Measurements from ENCODE around the gene APBA1.

APBA1 gene

GRCh38 chr9:69572611-69573010 is 99.6 kb downstream of the APBA1 start:
- no peaks in the 10 kb centered on the region for H3K36me3 ChIP-seq (ENCODE audit: control insufficient read depth, insufficient read depth, low read length)
- no peaks in the 10 kb centered on the region for H3K27me3 ChIP-seq (ENCODE audit: control insufficient read depth, insufficient read depth, low read length, poor library complexity, severe bottlenecking)
- H3K27ac ChIP-seq (ENCODE audit: insufficient read depth, low read depth, low read length, poor library complexity, severe bottlenecking): no peak overlapping the region
- H3K4me3 ChIP-seq (ENCODE audit: insufficient read depth, low read depth, low read length): no peak overlapping the region
- H3K9me3 ChIP-seq (ENCODE audit: control insufficient read depth, low read length): no peaks in the 10 kb centered on the region
- no peaks in the 10 kb centered on the region for H3K4me1 ChIP-seq (ENCODE audit: control insufficient read depth, insufficient read depth, low read length)

GRCh38 chr9:69571032-69571431 is 101.1 kb downstream of the APBA1 start:
- no peaks in the 10 kb centered on the region for H3K9me3 ChIP-seq (ENCODE audit: control insufficient read depth, low read length)
- 89 to 95% methylated on average over 2 of the region's 2 CpGs for whole genome bisulfite sequencing, 2 experiments
- H3K27me3 ChIP-seq (ENCODE audit: control insufficient read depth, insufficient read depth, low read length, poor library complexity, severe bottlenecking): no peaks in the 10 kb centered on the region
- no peaks in the 10 kb centered on the region for H3K36me3 ChIP-seq (ENCODE audit: control insufficient read depth, insufficient read depth, low read length)
- no peak overlapping the region for H3K4me3 ChIP-seq (ENCODE audit: insufficient read depth, low read depth, low read length)
- no peak overlapping the region for H3K27ac ChIP-seq (ENCODE audit: insufficient read depth, low read depth, low read length, poor library complexity, severe bottlenecking)
- no peaks in the 10 kb centered on the region for H3K4me1 ChIP-seq (ENCODE audit: control insufficient read depth, insufficient read depth, low read length)

- H3K4me1 ChIP-seq (ENCODE audit: control insufficient read depth, insufficient read depth, low read length): no peaks in the 10 kb centered on the region
- no peaks in the 10 kb centered on the region for H3K9me3 ChIP-seq (ENCODE audit: control insufficient read depth, low read length)
- no peaks in the 10 kb centered on the region for H3K36me3 ChIP-seq (ENCODE audit: control insufficient read depth, insufficient read depth, low read length)
- no peaks in the 10 kb centered on the region for H3K27me3 ChIP-seq (ENCODE audit: control insufficient read depth, insufficient read depth, low read length, poor library complexity, severe bottlenecking)
- H3K4me3 ChIP-seq (ENCODE audit: insufficient read depth, low read depth, low read length): no peak overlapping the region
- 89 to 92% methylated on average over 3 of the region's 3 CpGs for WGBS, 2 experiments
- no peak overlapping the region for H3K27ac ChIP-seq (ENCODE audit: insufficient read depth, low read depth, low read length, poor library complexity, severe bottlenecking)
Measured at GRCh38 chr9:69569738-69570451, 102.3 kb downstream of the APBA1 start.

- Histone ChIP-seq H3K27me3 (ENCODE audit: control insufficient read depth, insufficient read depth, low read length, poor library complexity, severe bottlenecking) (no peaks in the 10 kb centered on the region), H3K9me3 (ENCODE audit: control insufficient read depth, low read length) (no peaks in the 10 kb centered on the region), H3K4me1 (ENCODE audit: control insufficient read depth, insufficient read depth, low read length) (no peaks in the 10 kb centered on the region), H3K27ac (ENCODE audit: insufficient read depth, low read depth, low read length, poor library complexity, severe bottlenecking) (no peak overlapping the region), H3K36me3 (ENCODE audit: control insufficient read depth, insufficient read depth, low read length) (no peaks in the 10 kb centered on the region), H3K4me3 (ENCODE audit: insufficient read depth, low read depth, low read length) (no peak overlapping the region)
- 92 to 94% methylated on average over 1 of the region's 1 CpG for WGBS, 2 experiments
Measured at GRCh38 chr9:69564557-69564956, 107.6 kb downstream of the APBA1 start.

GRCh38 chr9:69559126-69559525 is 113.0 kb downstream of the APBA1 start:
- no peak overlapping the region for H3K4me3 ChIP-seq (ENCODE audit: insufficient read depth, low read depth, low read length)
- H3K27me3 ChIP-seq (ENCODE audit: control insufficient read depth, insufficient read depth, low read length, poor library complexity, severe bottlenecking): no peaks in the 10 kb centered on the region
- no peak overlapping the region for H3K27ac ChIP-seq (ENCODE audit: insufficient read depth, low read depth, low read length, poor library complexity, severe bottlenecking)
- H3K9me3 ChIP-seq (ENCODE audit: control insufficient read depth, low read length): no peaks in the 10 kb centered on the region
- no peaks in the 10 kb centered on the region for H3K4me1 ChIP-seq (ENCODE audit: control insufficient read depth, insufficient read depth, low read length)
- no peaks in the 10 kb centered on the region for H3K36me3 ChIP-seq (ENCODE audit: control insufficient read depth, insufficient read depth, low read length)

GRCh38 chr9:69556707-69557106 is 115.5 kb downstream of the APBA1 start:
- Histone ChIP-seq H3K36me3 (ENCODE audit: control insufficient read depth, insufficient read depth, low read length) (no peaks in the 10 kb centered on the region), H3K27me3 (ENCODE audit: control insufficient read depth, insufficient read depth, low read length, poor library complexity, severe bottlenecking) (no peaks in the 10 kb centered on the region), H3K27ac (ENCODE audit: insufficient read depth, low read depth, low read length, poor library complexity, severe bottlenecking) (no peak overlapping the region), H3K4me3 (ENCODE audit: insufficient read depth, low read depth, low read length) (no peak overlapping the region), H3K4me1 (ENCODE audit: control insufficient read depth, insufficient read depth, low read length) (no peaks in the 10 kb centered on the region), H3K9me3 (ENCODE audit: control insufficient read depth, low read length) (no peaks in the 10 kb centered on the region)
- WGBS, 2 experiments: 94 to 95% methylated on average over 4 of the region's 4 CpGs

GRCh38 chr9:69555802-69556201 is 116.4 kb downstream of the APBA1 start:
- no peak overlapping the region for H3K27ac ChIP-seq (ENCODE audit: insufficient read depth, low read depth, low read length, poor library complexity, severe bottlenecking)
- H3K4me3 ChIP-seq (ENCODE audit: insufficient read depth, low read depth, low read length): no peak overlapping the region
- H3K36me3 ChIP-seq (ENCODE audit: control insufficient read depth, insufficient read depth, low read length): no peaks in the 10 kb centered on the region
- no peaks in the 10 kb centered on the region for H3K27me3 ChIP-seq (ENCODE audit: control insufficient read depth, insufficient read depth, low read length, poor library complexity, severe bottlenecking)
- no peaks in the 10 kb centered on the region for H3K4me1 ChIP-seq (ENCODE audit: control insufficient read depth, insufficient read depth, low read length)
- no peaks in the 10 kb centered on the region for H3K9me3 ChIP-seq (ENCODE audit: control insufficient read depth, low read length)

GRCh38 chr9:69554945-69555344 is 117.2 kb downstream of the APBA1 start:
- no peaks in the 10 kb centered on the region for H3K27me3 ChIP-seq (ENCODE audit: control insufficient read depth, insufficient read depth, low read length, poor library complexity, severe bottlenecking)
- H3K27ac ChIP-seq (ENCODE audit: insufficient read depth, low read depth, low read length, poor library complexity, severe bottlenecking): no peak overlapping the region

GRCh38 chr9:69549310-69550202 is 122.6 kb downstream of the APBA1 start:
- no peaks in the 10 kb centered on the region for H3K9me3 ChIP-seq (ENCODE audit: control insufficient read depth, low read length)
- H3K36me3 ChIP-seq (ENCODE audit: control insufficient read depth, insufficient read depth, low read length): no peaks in the 10 kb centered on the region
- peaks cover 3% of the 10 kb centered on the region for H3K4me1 ChIP-seq (ENCODE audit: control insufficient read depth, insufficient read depth, low read length)
- no peak overlapping the region for H3K27ac ChIP-seq (ENCODE audit: insufficient read depth, low read depth, low read length, poor library complexity, severe bottlenecking)
- no peak overlapping the region for H3K4me3 ChIP-seq (ENCODE audit: insufficient read depth, low read depth, low read length)
- no peaks in the 10 kb centered on the region for H3K27me3 ChIP-seq (ENCODE audit: control insufficient read depth, insufficient read depth, low read length, poor library complexity, severe bottlenecking)
- WGBS, 2 experiments: 37 to 52% methylated on average over 8 to 14 of the region's 14 CpGs

More at GRCh38 chr9:69554945-69555344, 117.2 kb downstream of the APBA1 start:
- WGBS, 2 experiments: 93 to 97% methylated on average over 4 to 5 of the region's 6 CpGs
- Histone ChIP-seq H3K4me3 (ENCODE audit: insufficient read depth, low read depth, low read length) (no peak overlapping the region), H3K9me3 (ENCODE audit: control insufficient read depth, low read length) (no peaks in the 10 kb centered on the region), H3K36me3 (ENCODE audit: control insufficient read depth, insufficient read depth, low read length) (no peaks in the 10 kb centered on the region), H3K4me1 (ENCODE audit: control insufficient read depth, insufficient read depth, low read length) (no peaks in the 10 kb centered on the region)

GRCh38 chr9:69548681-69549080 is 123.5 kb downstream of the APBA1 start:
- no peaks in the 10 kb centered on the region for H3K9me3 ChIP-seq (ENCODE audit: control insufficient read depth, low read length)
- no peak overlapping the region for H3K4me3 ChIP-seq (ENCODE audit: insufficient read depth, low read depth, low read length)
- WGBS, 2 experiments: 79 to 84% methylated on average over 3 of the region's 3 CpGs
- H3K27me3 ChIP-seq (ENCODE audit: control insufficient read depth, insufficient read depth, low read length, poor library complexity, severe bottlenecking): no peaks in the 10 kb centered on the region
- peaks cover 10% of the 10 kb centered on the region for H3K4me1 ChIP-seq (ENCODE audit: control insufficient read depth, insufficient read depth, low read length)
- H3K36me3 ChIP-seq (ENCODE audit: control insufficient read depth, insufficient read depth, low read length): no peaks in the 10 kb centered on the region
- H3K27ac ChIP-seq (ENCODE audit: insufficient read depth, low read depth, low read length, poor library complexity, severe bottlenecking): no peak overlapping the region

Measured in ectodermal cell (in vitro differentiated cells).